Neural progenitor cell (in vitro differentiated cells): ENCODE results near the gene DNAJB5. TPM values are rescaled to one million over a fixed set of nuclear protein-coding genes. Genes with fewer than 3 reads are reported as not detected.

Source experiments
- DNase-seq: peaks from one replicate; pipeline ENCODE4 v3.0.0-alpha.2; 2016; ENCODE audit warnings: low spot score
- H2AFZ ChIP-seq: fragments of 200-600 bp; sonication (generic); replicated peaks from 2 replicates; pipeline ENCODE4 v1.6.1; 2016; ENCODE audit warnings: antibody characterized with exemption
- H3F3A ChIP-seq: fragments of 200-600 bp; sonication (generic); 2 replicates; pipeline ENCODE4 v1.6.1; 2016; ENCODE audit warnings: antibody characterized with exemption, low read depth
- H3K27ac ChIP-seq: fragments of 200-600 bp; sonication (generic); 2 replicates; pipeline ENCODE4 v1.5.1; 2016; ENCODE audit warnings: mild to moderate bottlenecking
- H3K27me3 ChIP-seq: fragments of 200-600 bp; sonication (generic); 2 replicates; pipeline ENCODE4 v1.6.1; 2016; ENCODE audit warnings: mild to moderate bottlenecking, moderate library complexity
- H3K36me3 ChIP-seq: fragments of 200-600 bp; sonication (generic); 2 replicates; pipeline ENCODE4 v1.5.1; 2016
- H3K4me1 ChIP-seq: fragments of 200-600 bp; sonication (generic); 2 replicates; pipeline ENCODE4 v1.6.1; 2016; ENCODE audit warnings: mixed run types
- H3K4me2 ChIP-seq: fragments of 200-600 bp; sonication (generic); 2 replicates; pipeline ENCODE4 v1.6.1; 2016
- H3K4me3 ChIP-seq: fragments of 200-600 bp; sonication (generic); 2 replicates; pipeline ENCODE4 v1.5.1; 2016
- H3K79me2 ChIP-seq: fragments of 200-600 bp; sonication (generic); 2 replicates; pipeline ENCODE4 v1.6.1; 2016; ENCODE audit warnings: low read depth
- H3K9ac ChIP-seq: fragments of 200-600 bp; sonication (generic); 2 replicates; pipeline ENCODE4 v1.6.1; 2016
- H3K9me3 ChIP-seq: fragments of 200-600 bp; sonication (generic); 2 replicates; pipeline ENCODE4 v1.5.1; 2016; ENCODE audit warnings: low read depth
- H4K20me1 ChIP-seq: fragments of 200-600 bp; sonication (generic); 2 replicates; pipeline ENCODE4 v1.6.1; 2016; ENCODE audit warnings: low read depth
- H3K27ac Mint-ChIP-seq: 3 replicates; pipeline ENCODE4 v1.8.0; 2021; ENCODE audit warnings: mixed read lengths
- H3K27me3 Mint-ChIP-seq: 2 replicates; pipeline ENCODE4 v1.8.0; 2022; ENCODE audit warnings: low read depth, mild to moderate bottlenecking, inconsistent platforms, moderate library complexity, mixed read lengths; ENCODE audit not compliant: insufficient read depth
- H3K36me3 Mint-ChIP-seq: 3 replicates; pipeline ENCODE4 v1.8.0; 2021; ENCODE audit warnings: mixed read lengths
- H3K4me1 Mint-ChIP-seq: 3 replicates; pipeline ENCODE4 v1.8.0; 2021; ENCODE audit warnings: mixed read lengths
- H3K4me3 Mint-ChIP-seq: 3 replicates; pipeline ENCODE4 v1.8.0; 2021; ENCODE audit warnings: mild to moderate bottlenecking, moderate library complexity, mixed read lengths
- H3K9me3 Mint-ChIP-seq: 3 replicates; pipeline ENCODE4 v1.8.0; 2020; ENCODE audit warnings: mixed read lengths
- EZH2 ChIP-seq: fragments of 200-600 bp; sonication (generic); IDR thresholded peaks from 2 replicates; pipeline ENCODE4 v1.6.1; 2017; ENCODE audit warnings: antibody characterized with exemption, mild to moderate bottlenecking, moderate library complexity
- EZH2phosphoT487 ChIP-seq: fragments of 200-600 bp; sonication (generic); IDR thresholded peaks from 2 replicates; pipeline ENCODE4 v1.6.1; 2017; ENCODE audit warnings: antibody characterized with exemption
- total RNA-seq: library from RNA; depleted of rRNA; stranded (reverse); fragments of >200 nt; gene quantifications from 2 replicates; pipeline ENCODE4 v1.2.3, GENCODE V29; 2015; ENCODE audit warnings: low replicate concordance
- TF ChIP-seq, protein P1 (sequence below): fragments of 200-600 bp; sonication (generic); IDR thresholded peaks from 2 replicates; pipeline ENCODE4 v1.5.1; 2017; ENCODE audit warnings: antibody characterized with exemption, mild to moderate bottlenecking

DNAJB5 gene
- total RNA-seq, 1 donor from 2014 or later, result 17.4 TPM

DNA sequence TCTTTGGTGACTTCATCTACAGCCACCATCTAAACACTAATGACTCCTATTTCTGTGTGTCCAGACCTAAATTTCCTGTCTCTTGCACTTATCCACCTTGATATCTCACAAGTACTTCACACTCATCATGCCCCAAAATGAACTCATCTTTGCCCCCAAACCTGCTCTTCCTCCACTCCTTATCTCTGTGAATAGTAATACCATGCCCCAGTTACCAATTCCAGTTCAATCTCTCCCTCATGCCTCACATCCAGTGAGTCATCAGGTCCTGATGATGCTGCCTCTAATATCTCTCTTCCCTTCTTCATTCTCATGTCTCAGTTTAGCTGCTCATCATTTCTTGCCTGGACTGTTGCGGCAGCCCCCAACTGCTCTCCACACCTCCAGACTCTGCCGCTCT, 14.9 kb upstream of the DNAJB5 start:
- Histone ChIP-seq H3K9me3 (no peaks in the 10 kb centered on the region), H3K4me3 (no peak overlapping the region), H3K36me3 (no peaks in the 10 kb centered on the region), H3F3A (no peaks in the 10 kb centered on the region), H3K79me2 (no peaks in the 10 kb centered on the region), H3K4me1 (no peaks in the 10 kb centered on the region), H3K4me2 (no peak overlapping the region), H4K20me1 (no peaks in the 10 kb centered on the region), H2AFZ (no peak overlapping the region), H3K27me3 (no peaks in the 10 kb centered on the region), H3K27ac (no peak overlapping the region), H3K9ac (no peak overlapping the region)
- Mint-ChIP-seq H3K4me1 (peaks cover 5% of the 10 kb centered on the region), H3K27me3 (peaks cover 6% of the 10 kb centered on the region), H3K27ac (no peak overlapping the region), H3K4me3 (no peak overlapping the region), H3K36me3 (no peaks in the 10 kb centered on the region), H3K9me3 (no peaks in the 10 kb centered on the region)
- no peak for TF ChIP-seq EZH2phosphoT487
- TF ChIP-seq, protein P1, sequence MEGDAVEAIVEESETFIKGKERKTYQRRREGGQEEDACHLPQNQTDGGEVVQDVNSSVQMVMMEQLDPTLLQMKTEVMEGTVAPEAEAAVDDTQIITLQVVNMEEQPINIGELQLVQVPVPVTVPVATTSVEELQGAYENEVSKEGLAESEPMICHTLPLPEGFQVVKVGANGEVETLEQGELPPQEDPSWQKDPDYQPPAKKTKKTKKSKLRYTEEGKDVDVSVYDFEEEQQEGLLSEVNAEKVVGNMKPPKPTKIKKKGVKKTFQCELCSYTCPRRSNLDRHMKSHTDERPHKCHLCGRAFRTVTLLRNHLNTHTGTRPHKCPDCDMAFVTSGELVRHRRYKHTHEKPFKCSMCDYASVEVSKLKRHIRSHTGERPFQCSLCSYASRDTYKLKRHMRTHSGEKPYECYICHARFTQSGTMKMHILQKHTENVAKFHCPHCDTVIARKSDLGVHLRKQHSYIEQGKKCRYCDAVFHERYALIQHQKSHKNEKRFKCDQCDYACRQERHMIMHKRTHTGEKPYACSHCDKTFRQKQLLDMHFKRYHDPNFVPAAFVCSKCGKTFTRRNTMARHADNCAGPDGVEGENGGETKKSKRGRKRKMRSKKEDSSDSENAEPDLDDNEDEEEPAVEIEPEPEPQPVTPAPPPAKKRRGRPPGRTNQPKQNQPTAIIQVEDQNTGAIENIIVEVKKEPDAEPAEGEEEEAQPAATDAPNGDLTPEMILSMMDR, result no peak
- no peak for TF ChIP-seq EZH2
- no peak for DNase-seq

DNA sequence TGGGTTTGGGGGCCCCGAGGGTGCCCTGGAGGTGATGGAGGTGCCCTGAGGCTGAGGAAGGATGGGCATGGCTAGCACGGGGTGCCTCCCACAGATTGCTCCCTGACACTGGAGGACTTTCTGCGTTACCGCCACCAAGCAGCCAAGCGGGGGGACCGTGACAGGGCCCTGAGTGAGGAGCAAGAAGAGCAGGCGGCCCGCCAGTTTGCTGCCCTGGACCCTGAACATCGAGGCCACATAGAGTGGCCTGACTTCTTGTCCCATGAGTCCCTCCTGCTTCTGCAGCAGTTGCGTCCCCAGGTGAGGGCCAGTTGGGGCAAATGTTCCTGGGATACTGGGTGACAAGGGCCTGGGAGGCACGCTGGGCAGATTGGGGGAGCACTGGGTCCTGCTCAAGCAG, 13.1 kb upstream of the DNAJB5 start:
- no peak overlapping the region for H3K27ac Mint-ChIP-seq

DNA sequence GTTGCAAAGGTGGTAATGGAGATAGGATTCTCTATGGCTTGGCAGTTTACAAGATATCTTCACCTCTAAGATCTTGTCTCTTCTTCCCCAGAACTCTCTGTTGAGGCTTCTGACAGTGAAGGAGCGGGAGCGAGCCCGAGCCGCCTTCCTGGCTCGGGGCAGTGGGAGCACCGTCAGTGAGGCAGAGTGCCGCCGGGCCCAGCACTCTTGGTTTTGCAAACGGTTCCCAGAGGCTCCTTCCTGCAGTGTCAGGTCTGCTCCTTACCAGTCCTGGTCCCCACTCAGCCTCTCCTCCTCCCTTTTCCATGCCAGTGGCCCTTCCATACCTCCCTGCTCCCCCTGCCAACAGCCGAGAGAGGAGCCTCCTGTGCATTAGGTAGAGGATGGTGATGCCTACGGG, 12.6 kb upstream of the DNAJB5 start:
- no peak overlapping the region for H3K27ac Mint-ChIP-seq
- no peaks in the 10 kb centered on the region for H3K36me3 Mint-ChIP-seq
- H3K4me1 Mint-ChIP-seq, result peaks cover 5% of the 10 kb centered on the region
- no peak overlapping the region for H3K4me3 Mint-ChIP-seq
- Histone ChIP-seq H3F3A (no peaks in the 10 kb centered on the region), H3K4me3 (no peak overlapping the region), H4K20me1 (no peaks in the 10 kb centered on the region), H3K9me3 (no peaks in the 10 kb centered on the region), H3K4me2 (no peak overlapping the region), H3K36me3 (no peaks in the 10 kb centered on the region), H3K27ac (no peak overlapping the region), H3K4me1 (no peaks in the 10 kb centered on the region), H2AFZ (no peak overlapping the region), H3K79me2 (no peaks in the 10 kb centered on the region), H3K9ac (no peak overlapping the region), H3K27me3 (no peaks in the 10 kb centered on the region)
- H3K9me3 Mint-ChIP-seq, result no peaks in the 10 kb centered on the region
- DNase-seq, result no peak
- H3K27me3 Mint-ChIP-seq, result peaks cover 6% of the 10 kb centered on the region
- TF ChIP-seq EZH2phosphoT487, result no peak
- TF ChIP-seq, protein P1, result no peak
- TF ChIP-seq EZH2, result no peak

More for the DNA sequence above, 13.1 kb upstream of the DNAJB5 start:
- no peak overlapping the region for H2AFZ ChIP-seq
- H3K9ac ChIP-seq, result no peak overlapping the region
- no peaks in the 10 kb centered on the region for H3K36me3 Mint-ChIP-seq
- H3K4me1 ChIP-seq, result no peaks in the 10 kb centered on the region
- no peaks in the 10 kb centered on the region for H3K27me3 ChIP-seq
- TF ChIP-seq EZH2phosphoT487 (no peak), EZH2 (no peak)
- TF ChIP-seq, protein P1, result no peak
- no peaks in the 10 kb centered on the region for H3F3A ChIP-seq
- H3K27ac ChIP-seq, result no peak overlapping the region
- no peak overlapping the region for H3K4me3 ChIP-seq
- no peaks in the 10 kb centered on the region for H3K79me2 ChIP-seq
- H3K4me3 Mint-ChIP-seq, result no peak overlapping the region
- no peak overlapping the region for H3K4me2 ChIP-seq
- no peaks in the 10 kb centered on the region for H3K9me3 Mint-ChIP-seq
- H3K4me1 Mint-ChIP-seq, result peaks cover 5% of the 10 kb centered on the region
- no peaks in the 10 kb centered on the region for H4K20me1 ChIP-seq
- no peak for DNase-seq
- no peaks in the 10 kb centered on the region for H3K36me3 ChIP-seq
- peaks cover 6% of the 10 kb centered on the region for H3K27me3 Mint-ChIP-seq
- H3K9me3 ChIP-seq, result no peaks in the 10 kb centered on the region
